Epithelial cell of proximal tubule (primary cell): Measurements from ENCODE around the gene CCDC167. TPM values are rescaled to one million over a fixed set of nuclear protein-coding genes. Genes with fewer than 3 reads are reported as not detected.

ENCODE experiments used
- DNase-seq: peaks from one replicate; pipeline ENCODE4 v3.0.0-alpha.2; 2011; ENCODE audit warnings: low read depth
- H3K4me3 ChIP-seq: 2 replicates; pipeline ENCODE4 v1.5.1; 2011; ENCODE audit warnings: low read depth, mild to moderate bottlenecking, low read length
- total RNA-seq: library from RNA; depleted of rRNA; stranded (reverse); fragments of >200 nt; gene quantifications from 2 replicates; pipeline ENCODE4 v1.2.3, GENCODE V29; 2015
- TF ChIP-seq, protein P1 (sequence below): conservative IDR thresholded peaks from 2 replicates; pipeline ENCODE4 v1.5.1; 2012; ENCODE audit warnings: low read depth, mild to moderate bottlenecking, low read length

Gene CCDC167
- total RNA-seq, 1 donor from 2014 or later = 136 TPM

DNA sequence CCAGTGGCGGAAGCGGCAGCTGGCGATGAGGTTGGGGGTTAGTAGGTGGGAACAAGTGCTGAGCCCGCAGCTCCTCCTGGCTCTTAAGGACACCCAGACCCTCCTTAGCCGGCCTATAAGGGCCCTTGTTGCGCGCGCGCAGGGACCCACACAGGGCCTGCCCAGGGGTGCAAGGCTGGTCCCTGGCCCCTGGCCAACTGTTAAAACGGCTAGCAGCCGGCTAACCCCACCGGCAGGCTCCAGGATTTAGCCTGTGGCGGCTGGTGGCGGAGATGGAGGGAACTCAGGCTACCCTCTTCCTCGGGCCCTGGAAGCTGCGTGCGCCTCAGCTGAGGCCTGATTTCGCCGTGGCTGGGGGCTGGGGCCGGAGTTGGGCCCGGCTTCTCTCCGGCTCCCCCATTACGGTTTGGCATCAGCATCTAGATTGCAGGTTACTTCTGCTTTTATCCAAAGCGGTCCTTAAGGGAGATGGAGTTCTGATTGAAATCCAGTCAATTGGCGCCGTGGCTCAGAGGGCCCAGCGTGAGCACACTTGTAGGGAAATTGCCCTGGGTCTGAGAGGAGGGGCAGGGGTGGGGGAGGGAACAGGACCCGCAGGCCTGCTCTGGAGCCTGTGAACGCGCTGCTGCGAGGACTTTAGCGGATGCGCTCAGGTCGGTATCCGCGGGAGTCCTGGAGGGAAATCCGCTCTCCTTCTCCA, 36.9 kb upstream of the CCDC167 start:
- no peak for DNase-seq
- no peak overlapping the region for H3K4me3 ChIP-seq
- TF ChIP-seq, protein P1, sequence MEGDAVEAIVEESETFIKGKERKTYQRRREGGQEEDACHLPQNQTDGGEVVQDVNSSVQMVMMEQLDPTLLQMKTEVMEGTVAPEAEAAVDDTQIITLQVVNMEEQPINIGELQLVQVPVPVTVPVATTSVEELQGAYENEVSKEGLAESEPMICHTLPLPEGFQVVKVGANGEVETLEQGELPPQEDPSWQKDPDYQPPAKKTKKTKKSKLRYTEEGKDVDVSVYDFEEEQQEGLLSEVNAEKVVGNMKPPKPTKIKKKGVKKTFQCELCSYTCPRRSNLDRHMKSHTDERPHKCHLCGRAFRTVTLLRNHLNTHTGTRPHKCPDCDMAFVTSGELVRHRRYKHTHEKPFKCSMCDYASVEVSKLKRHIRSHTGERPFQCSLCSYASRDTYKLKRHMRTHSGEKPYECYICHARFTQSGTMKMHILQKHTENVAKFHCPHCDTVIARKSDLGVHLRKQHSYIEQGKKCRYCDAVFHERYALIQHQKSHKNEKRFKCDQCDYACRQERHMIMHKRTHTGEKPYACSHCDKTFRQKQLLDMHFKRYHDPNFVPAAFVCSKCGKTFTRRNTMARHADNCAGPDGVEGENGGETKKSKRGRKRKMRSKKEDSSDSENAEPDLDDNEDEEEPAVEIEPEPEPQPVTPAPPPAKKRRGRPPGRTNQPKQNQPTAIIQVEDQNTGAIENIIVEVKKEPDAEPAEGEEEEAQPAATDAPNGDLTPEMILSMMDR = no peak

DNA sequence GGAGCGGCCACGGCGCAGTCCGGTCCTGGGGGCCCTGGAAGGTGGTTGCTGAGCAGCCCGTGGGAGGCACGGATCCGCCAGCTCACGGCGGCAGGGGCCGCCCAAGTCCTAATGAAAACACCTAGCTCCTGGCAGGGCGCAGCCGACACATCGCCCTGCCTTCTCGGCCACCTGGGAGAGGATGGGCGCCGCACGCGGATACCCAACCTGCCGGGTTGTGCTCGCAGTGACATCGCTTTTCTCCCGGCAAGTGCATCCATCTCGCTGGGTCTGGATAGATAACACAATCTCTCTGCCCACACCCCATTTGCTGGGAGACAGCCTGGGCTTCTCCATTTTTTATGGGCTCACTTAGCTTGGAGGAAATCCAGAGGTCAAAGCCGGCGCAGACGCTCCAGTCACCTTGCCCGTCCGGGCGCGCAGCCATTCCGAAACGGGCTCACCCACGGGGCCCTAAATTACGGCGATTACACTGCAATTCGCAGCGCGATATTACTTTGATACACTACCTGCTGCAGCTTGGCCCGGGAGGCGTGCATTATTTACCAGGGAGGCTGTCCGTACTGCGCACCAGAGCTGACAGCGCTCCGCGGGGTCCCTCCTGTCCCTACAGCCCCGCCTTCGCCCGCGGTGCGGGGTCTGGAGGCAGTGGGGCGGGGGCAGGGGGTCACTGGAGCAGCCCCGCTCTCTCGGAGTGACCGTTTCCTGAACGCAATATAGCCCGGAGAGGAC, 36.2 kb upstream of the CCDC167 start:
- DNase-seq = no peak
- H3K4me3 ChIP-seq = no peak overlapping the region
- TF ChIP-seq, protein P1 = peak; percentile 21

DNA sequence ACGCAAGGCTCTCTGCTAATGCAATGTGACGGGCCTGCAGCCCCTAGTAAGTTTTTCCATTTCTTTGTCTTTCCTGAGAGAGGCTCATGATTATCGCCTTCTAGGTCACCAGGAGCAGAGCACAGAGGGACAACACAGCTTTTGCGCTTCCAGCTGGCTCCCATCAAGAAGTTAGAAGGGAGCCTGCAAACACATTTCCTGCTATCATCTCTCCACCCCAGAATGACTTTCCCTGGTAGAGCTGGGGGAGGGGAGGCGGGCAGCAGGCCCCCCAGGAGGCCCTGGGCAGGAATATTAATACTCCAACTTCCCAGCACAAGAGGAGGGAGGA, 35.7 kb upstream of the CCDC167 start:
- TF ChIP-seq, protein P1 = no peak
- H3K4me3 ChIP-seq = no peak overlapping the region
- no peak for DNase-seq

DNA sequence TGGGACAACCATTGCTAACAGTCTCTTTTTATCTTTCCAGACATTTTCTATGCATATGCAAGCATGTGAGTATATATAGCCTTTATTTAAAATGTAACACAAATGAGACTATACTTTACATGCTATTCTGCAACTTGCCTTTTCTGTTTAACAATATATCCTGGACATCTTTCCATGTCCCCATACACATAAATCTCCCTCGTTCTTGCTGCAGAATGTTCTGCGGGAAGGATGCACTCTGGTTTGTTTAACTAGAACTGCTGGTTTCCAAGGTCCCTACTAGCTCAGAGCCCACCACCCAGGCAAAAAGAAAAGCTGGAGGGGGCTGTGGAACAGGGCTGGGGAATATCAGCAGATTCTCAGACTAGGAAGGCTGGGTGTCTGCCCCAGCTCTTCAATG, 35.2 kb upstream of the CCDC167 start:
- no peak for DNase-seq
- no peak overlapping the region for H3K4me3 ChIP-seq
- TF ChIP-seq, protein P1 = no peak

DNA sequence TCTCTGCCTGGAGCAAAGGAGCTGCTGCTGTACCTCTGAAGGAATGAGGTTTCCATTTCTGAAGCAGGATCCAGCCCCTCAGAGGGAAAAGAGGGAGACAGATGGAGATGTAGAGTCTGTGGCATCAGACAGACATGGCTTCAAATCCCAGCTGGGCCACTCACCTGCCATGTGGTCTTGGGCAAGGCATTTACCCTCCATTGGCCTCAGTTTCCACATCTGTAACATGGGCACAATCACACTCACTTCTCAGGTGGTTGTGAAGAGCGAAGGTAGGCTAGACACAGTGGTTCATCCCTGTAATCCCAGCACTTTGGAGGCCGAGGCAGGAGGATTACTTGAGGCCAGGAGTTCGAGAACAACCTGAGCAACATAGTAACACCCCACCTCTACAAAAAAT, 32.4 kb upstream of the CCDC167 start:
- H3K4me3 ChIP-seq = no peak overlapping the region
- no peak for DNase-seq
- TF ChIP-seq, protein P1 = no peak

DNA sequence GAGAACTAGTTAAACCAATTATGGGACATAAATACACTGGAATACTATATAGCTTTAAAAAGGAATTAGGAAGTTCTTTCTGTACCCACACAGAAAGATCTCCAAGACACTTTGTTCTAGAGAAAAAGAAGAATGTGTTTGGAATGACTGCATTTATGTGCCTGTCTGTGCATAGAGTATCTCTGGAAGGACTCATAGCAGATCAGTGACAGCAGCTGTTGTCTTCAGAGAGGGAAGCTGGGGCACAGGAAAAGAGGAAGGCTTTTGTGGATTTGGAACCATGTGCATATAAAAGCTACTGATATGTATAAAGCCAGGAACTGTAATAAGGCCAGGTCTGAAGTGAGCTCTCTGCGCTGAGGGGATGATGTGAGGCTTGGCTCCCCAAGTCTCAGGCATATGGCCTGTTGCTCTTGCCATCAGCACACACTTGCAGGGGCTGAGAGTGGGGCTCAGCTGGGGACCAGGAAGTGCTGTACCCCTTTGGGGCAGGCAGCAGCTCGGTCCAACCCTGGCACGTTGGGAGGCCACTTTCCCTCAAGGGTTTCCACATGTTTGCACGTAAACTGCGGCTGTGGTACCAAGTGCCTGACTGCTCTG, 31.8 kb upstream of the CCDC167 start:
- no peak for DNase-seq
- TF ChIP-seq, protein P1 = no peak
- no peak overlapping the region for H3K4me3 ChIP-seq

DNA sequence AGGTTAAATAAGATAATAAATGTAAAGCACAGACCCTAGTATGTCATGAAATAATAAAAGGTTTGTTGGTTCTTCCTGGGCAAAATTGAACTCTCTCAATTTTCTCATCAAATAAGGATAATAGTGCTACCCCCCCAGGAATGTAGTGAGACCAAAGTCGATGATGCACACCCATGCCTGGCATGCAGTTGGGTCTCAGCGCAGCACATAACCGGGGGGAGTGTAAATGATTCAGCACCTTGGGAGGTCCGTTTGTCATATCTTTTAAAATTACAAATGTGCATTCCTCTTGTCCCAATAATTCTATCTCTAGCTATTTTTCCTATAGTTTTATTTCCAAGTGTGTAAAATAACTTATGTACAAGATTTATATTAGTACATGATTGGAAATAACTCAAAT, 31.3 kb upstream of the CCDC167 start:
- no peak overlapping the region for H3K4me3 ChIP-seq
- TF ChIP-seq, protein P1 = no peak
- no peak for DNase-seq
